A673 (cell line): ENCODE measurements around the gene HCRTR2. TPM values are rescaled to one million over a fixed set of nuclear protein-coding genes. Genes with fewer than 3 reads are reported as not detected.

Source experiments
- BruUV-seq: library from RNA; stranded (reverse); fragments of 400-500 nt; replicated peaks from 2 replicates; lab custom pipeline; 2021; lab: Mats Ljungman, UMichigan
- CTCF ChIA-PET: fragments of 300-600 bp; sonication (Branson Sonifier 250); formaldehyde crosslinking; loops from one replicate; lab custom pipeline; 2022; ENCODE audit warnings: antibody characterized with exemption; lab: Charles Lee
- POLR2A ChIA-PET: fragments of 300-600 bp; sonication (Branson Sonifier 250); formaldehyde crosslinking; loops from one replicate; lab custom pipeline; 2022; ENCODE audit warnings: antibody characterized with exemption; ENCODE audit not compliant: low non-redundant PET; lab: Charles Lee
- DNase-seq: peaks from one replicate; pipeline ENCODE4 v3.0.0-alpha.2; 2015; ENCODE audit warnings: low spot score
- H3K27ac ChIP-seq: fragments of 200-600 bp; sonication (generic); 2 replicates; pipeline ENCODE4 v1.5.1; 2016; ENCODE audit warnings: mixed run types, low read depth, mild to moderate bottlenecking, mixed read lengths, antibody characterized with exemption, low read length; ENCODE audit not compliant: poor library complexity, severe bottlenecking
- H3K27me3 ChIP-seq: fragments of 200-600 bp; sonication (generic); replicated peaks from 2 replicates; pipeline ENCODE4 v1.6.1; 2017; ENCODE audit warnings: mixed run types, low read depth, mild to moderate bottlenecking, mixed read lengths, antibody characterized with exemption, low read length; ENCODE audit not compliant: insufficient read depth, poor library complexity
- H3K36me3 ChIP-seq: fragments of 200-600 bp; sonication (generic); 2 replicates; pipeline ENCODE4 v1.6.1; 2016; ENCODE audit warnings: mixed run types, mild to moderate bottlenecking, mixed read lengths, antibody characterized with exemption, low read length; ENCODE audit not compliant: insufficient read depth, poor library complexity, severe bottlenecking
- H3K4me1 ChIP-seq: fragments of 200-600 bp; sonication (generic); 2 replicates; pipeline ENCODE4 v1.6.1; 2017; ENCODE audit warnings: mixed run types, mild to moderate bottlenecking, mixed read lengths, antibody characterized with exemption, low read length; ENCODE audit not compliant: insufficient read depth, poor library complexity, severe bottlenecking
- H3K4me3 ChIP-seq: fragments of 200-600 bp; sonication (generic); 2 replicates; pipeline ENCODE4 v1.5.1; 2016; ENCODE audit warnings: low read depth, mixed run types, mild to moderate bottlenecking, mixed read lengths, low read length; ENCODE audit not compliant: poor library complexity, severe bottlenecking
- H3K9me3 ChIP-seq: fragments of 200-600 bp; sonication (generic); 2 replicates; pipeline ENCODE4 v1.6.1; 2016; ENCODE audit warnings: mixed run types, low read depth, mild to moderate bottlenecking, mixed read lengths, antibody characterized with exemption, low read length; ENCODE audit not compliant: poor library complexity, severe bottlenecking
- CTCF ChIP-seq: fragments of 300-800, 200-600 bp; sonication (generic); conservative IDR thresholded peaks from 2 replicates; pipeline ENCODE4 v1.5.1; 2017; ENCODE audit warnings: low read depth, mild to moderate bottlenecking, antibody characterized with exemption, low read length, moderate library complexity, mixed read lengths
- EZH2 ChIP-seq: fragments of 200-600 bp; sonication (generic); IDR thresholded peaks from 2 replicates; pipeline ENCODE4 v1.6.1; 2017; ENCODE audit warnings: borderline replicate concordance, low read depth, mild to moderate bottlenecking, mixed read lengths, antibody characterized with exemption, low read length; ENCODE audit not compliant: poor library complexity, severe bottlenecking
- intact Hi-C: fragments of 100-400 bp; cut with micrococcal nuclease; formaldehyde crosslinking; loops from one replicate; pipeline ENCODE4 v1.10.0; 2022; ENCODE audit not compliant: unreplicated experiment
- total RNA-seq: library from RNA; stranded (reverse); gene quantifications from 2 replicates; pipeline ENCODE4 v1.2.3, GENCODE V29; 2021

HCRTR2 gene
- total RNA-seq, 1 experiment from 2014 or later: not detected

GRCh38 chr6:55136916-55137315 is 37.4 kb upstream of the HCRTR2 start:
- H3K4me3 ChIP-seq: no peak overlapping the region
- ChIA-PET POLR2A (no interaction called here), CTCF (no interaction called here)
- H3K9me3 ChIP-seq: no peaks in the 10 kb centered on the region
- no TSS peak for BruUV-seq
- H3K36me3 ChIP-seq: no peaks in the 10 kb centered on the region
- no peaks in the 10 kb centered on the region for H3K27me3 ChIP-seq
- no peaks in the 10 kb centered on the region for H3K4me1 ChIP-seq
- TF ChIP-seq CTCF (no peak), EZH2 (no peak)
- no peak overlapping the region for H3K27ac ChIP-seq
- no peak for DNase-seq
- intact Hi-C loops: no loop called here

GRCh38 chr6:55137929-55138693 is 36.2 kb upstream of the HCRTR2 start:
- no TSS peak for BruUV-seq
- intact Hi-C loops: no loop called here
- ChIA-PET POLR2A (no interaction called here), CTCF (no interaction called here)
- Histone ChIP-seq H3K27ac (no peak overlapping the region), H3K4me3 (no peak overlapping the region), H3K4me1 (no peaks in the 10 kb centered on the region), H3K9me3 (no peaks in the 10 kb centered on the region), H3K36me3 (no peaks in the 10 kb centered on the region), H3K27me3 (no peaks in the 10 kb centered on the region)
- TF ChIP-seq CTCF (no peak), EZH2 (no peak)
- DNase-seq: no peak

- intact Hi-C loops: no loop called here
- TF ChIP-seq EZH2 (no peak), CTCF (no peak)
- Histone ChIP-seq H3K27me3 (no peaks in the 10 kb centered on the region), H3K4me3 (no peak overlapping the region), H3K36me3 (no peaks in the 10 kb centered on the region), H3K27ac (no peak overlapping the region), H3K9me3 (no peaks in the 10 kb centered on the region), H3K4me1 (no peaks in the 10 kb centered on the region)
- no peak for DNase-seq
- ChIA-PET CTCF (no interaction called here), POLR2A (no interaction called here)
- no TSS peak for BruUV-seq
These were observed 32.7 kb upstream of the HCRTR2 start for GRCh38 chr6:55141611-55142010.
